HG02970 (cell line): ENCODE data around the gene CFAP97.
A peak's percentile ranks its signal among the peaks of the same experiment; 100 is the strongest.
"Not testable (repeated sequence)": the region's sequence is repeated elsewhere in the genome, so short reads cannot be mapped to it uniquely, and the experiment has no call there.

Experiments used
- ATAC-seq: cut with Tn5 transposase; IDR thresholded peaks from one replicate; pipeline ENCODE4 v1.9.1; 2021; ENCODE audit warnings: mild to moderate bottlenecking, moderate library complexity, moderate number of reproducible peaks; ENCODE audit not compliant: unreplicated experiment, low FRiP score

Gene CFAP97

DNA sequence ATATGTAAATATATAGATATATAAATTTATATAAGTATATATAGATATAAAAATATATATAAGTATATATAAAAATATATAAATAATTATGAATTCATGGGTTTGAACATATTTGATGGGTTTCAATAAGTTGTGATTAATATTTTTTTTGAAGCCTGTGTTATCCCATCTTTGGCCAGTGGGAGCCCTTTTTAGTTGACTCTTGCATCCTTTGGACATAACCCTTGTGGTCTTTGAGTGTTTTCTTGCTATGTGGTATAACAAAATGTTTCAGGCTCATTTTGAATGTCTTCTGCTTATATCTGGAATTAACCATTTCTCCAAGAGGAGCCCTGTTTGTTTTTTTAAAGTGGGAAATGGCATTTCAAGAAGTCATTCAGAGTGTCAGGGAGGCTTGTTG lies 20.8 kb upstream of the CFAP97 start:
- ATAC-seq: no peak

DNA sequence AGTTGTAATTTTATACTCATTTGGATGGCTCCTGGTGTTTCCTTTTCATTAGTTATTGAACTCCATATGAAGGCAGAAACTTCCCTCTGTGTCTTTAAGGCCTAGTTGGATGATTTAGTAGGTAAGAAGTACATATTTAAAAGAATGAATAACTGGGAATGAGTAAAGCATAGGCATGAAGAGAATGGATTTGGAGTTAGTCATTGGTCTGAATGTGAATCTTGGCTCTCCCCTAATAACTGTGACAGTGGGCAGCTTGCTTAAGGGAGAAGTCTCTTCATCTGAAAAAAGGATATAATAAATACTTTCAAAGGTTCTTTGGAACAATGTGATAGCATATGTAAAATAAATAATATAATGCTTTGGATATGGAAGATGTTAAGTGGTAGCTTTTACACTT lies 18.8 kb upstream of the CFAP97 start:
- ATAC-seq: no peak

DNA sequence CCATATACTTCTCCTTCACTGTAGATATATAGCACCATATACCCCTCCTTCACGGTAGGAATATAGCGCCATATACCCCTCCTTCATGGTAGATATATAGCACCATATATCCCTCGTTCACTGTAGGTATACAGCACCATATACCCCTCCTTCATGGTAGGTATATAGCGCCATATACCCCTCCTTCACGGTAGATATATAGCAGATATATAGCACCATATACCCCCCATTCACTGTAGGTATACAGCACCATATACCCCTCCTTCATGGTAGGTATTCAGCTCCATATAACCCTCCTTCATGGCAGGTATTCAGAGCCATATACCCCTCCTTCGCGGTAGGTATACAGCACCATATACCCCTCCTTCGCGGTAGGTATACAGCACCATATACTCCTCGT lies 18.1 kb upstream of the CFAP97 start:
- ATAC-seq: no peak

DNA sequence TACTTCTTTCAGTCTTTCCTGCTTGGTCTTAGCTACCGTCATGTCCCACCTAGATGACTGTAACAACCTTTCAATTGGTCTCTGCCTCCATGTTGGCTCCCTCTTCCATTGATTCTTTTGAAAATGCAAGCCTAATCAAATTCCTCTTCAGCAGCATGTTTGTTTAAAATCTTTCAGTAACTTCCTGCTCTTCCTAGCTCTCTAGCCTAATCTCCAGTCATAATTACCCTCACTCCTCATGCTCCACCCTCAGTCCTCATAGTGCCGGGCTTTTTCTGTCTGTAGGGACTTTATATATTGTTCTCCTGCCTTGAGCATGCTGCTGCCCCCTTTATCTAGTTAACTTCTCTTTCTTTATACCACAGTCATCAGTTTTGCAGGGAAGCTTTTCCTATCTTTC lies 17.7 kb upstream of the CFAP97 start:
- ATAC-seq: no peak

DNA sequence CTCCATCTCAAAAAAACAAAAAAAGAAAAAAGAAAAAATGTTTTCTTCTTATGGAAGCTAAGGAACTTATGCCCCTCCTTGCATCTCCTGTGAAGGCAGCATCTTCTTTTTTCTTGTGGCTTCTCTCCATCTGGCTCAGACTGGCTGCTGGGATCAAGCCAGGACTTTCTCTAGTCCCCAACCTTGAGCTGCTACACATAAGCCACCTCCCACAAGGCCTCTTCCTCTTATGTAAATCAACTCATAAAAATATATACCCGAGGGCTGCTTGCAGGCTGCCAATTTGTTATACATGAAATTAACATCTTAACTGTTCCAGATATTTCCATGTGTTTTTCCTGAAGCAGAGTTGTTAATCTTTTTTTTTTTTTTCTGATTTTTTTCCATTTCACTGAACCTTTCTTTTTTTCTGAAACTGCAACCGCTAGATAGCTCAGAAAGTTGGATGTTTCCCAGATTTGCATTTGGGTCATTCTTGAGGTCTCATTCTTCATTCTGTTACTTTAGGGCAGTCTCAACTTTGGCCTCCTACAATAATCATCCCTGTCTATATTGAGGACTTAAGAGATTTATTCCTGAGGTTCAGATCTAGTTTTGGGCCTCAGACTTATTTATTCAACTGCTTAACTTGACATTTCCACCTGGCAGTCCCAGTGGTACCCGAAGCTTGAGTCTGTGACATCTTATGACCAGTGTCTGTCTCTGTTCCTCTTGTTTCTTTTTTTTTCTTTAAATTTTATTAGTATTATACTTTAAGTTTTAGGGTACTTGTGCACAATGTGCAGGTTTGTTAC lies 15.9 kb upstream of the CFAP97 start:
- no peak for ATAC-seq

DNA sequence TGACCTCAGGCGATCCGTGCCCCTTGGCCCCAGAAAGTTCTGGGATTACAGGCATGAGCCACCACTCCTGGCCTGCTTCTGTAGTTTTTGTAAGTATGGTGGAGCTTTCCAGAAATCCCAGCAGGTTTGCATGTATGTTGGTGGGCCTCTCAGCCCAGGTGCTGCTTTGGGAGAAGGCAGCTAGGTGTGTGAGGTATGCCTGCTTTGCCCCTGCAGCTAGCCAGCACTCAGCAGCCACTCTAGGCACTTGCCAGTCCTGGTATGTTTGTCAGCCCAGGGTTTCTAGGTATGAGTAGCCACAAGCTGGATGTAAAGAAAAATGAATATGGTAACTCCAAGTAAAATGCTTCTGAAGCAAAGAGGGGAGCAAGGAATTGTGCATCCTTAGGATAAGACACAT lies 14.5 kb upstream of the CFAP97 start:
- no peak for ATAC-seq

DNA sequence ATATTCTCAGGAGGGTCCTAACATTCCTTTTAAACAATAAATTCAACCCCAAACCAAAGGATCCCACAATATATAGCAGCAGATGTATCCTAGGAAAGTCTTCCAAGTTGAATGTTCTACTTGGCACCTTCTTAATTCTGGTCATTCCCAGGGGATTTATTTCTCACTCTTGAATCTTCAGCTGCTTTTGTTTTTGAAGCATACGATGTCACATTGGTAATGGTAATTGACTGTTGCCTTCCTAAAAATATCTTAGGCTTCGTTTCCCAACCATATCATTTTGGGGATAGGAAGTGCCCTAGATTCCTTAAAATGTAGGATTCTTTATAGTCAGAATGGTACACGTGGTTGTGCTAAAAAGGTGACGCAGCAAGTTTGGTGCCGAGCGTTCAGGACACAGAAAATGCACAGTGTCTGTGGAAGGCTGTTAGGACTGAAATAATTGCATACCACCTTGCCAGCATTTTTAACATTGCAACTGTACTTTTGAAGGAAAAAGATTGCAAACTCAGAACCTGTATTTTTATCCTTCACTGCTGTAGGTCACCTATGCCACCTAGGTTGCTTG lies 13.7 kb upstream of the CFAP97 start:
- no peak for ATAC-seq

DNA sequence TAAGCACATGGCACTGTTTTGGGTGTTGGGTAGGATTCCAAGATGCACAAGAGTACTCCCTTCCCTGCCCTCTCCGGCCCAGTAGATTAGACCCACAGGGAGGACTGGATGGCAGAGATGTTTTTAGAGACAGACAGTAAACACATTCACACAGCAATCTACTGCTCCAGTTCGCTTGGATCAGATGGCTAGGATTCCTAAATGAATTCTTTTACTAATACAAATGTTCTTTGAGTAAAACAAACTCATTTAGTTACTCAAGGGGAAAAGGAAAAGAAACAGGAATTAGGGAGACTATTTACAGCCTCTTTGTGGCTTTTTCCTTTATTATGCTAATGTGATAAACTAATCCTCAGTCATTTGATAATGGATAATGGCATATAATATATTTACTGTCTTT lies 11.5 kb upstream of the CFAP97 start:
- ATAC-seq: no peak

DNA sequence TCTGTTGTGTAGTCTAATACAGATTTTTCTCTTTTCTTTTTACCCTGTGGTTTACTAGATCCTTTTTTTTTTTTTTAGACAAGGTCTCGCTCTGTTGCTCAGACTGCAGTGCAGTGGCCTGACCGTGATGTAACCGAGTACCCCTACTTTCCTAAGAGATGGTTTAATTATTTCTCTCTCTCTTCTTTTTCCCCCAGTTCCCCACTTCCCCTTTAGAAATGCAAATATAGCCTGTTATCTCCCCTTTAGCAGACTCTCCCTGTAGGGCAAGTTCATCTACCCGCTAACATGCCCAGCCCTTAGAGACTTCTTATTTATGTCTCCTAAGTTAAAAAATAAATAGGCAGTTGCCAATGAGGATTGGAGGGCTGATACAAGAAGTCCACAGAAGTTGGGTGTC lies 10.1 kb upstream of the CFAP97 start:
- ATAC-seq: peak; percentile 30

DNA sequence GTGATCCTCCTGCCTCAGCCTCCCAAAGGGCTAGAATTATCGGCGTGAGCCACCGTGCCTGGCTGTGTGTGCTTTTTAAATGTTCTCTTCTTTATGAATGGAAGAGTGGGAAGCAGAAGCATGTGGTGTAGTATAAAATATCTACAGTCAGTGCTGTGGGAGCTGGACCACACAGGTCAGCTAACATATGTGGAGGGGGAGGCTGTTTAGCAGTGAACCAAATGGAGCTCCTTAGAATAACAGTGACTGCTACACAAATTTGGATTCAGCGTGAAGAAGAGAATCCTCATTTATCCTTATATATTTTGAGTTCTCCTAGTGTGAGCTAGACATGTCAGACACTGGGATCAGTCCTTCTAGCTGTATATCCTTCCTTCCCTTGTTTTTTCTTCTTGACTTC lies 8.8 kb upstream of the CFAP97 start:
- ATAC-seq: no peak

DNA sequence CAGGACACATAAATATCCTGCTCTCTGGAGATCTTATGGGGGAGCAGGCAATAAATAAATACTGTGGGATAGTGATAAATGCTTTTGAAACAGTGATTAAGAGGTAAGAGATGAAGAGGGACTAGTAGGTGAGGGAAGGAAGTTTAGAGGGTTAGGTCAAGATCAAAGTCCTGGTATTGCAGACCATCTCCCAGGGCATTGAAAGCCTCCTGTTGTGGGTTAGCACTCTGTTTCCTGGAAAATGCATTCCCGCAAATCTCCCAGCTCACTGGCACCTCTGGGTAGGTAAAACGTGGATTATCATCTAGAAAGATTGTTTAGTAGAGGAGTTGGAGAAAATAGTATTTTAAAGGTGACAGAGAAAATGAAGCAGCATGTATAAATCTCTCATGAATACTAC lies 7.8 kb upstream of the CFAP97 start:
- ATAC-seq: no peak

DNA sequence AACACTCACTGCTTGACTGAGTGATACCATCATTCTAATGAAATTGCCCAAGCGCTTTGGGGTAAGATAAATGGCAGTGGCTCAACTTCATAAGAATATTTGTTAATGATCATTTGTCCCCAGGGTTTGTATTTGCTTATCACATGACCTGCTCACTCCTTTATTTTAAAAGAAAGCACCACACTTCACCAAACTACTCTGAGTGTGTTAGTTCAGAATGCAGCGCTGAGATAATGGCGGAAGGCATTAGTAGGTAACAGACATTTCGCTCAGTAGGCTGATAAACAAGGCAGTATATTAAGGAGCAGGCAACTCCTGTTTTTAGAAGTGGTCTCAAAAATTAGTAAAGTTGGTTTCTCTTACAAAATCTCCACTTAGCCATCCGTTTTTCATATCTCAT lies 7.2 kb upstream of the CFAP97 start:
- ATAC-seq: no peak

DNA sequence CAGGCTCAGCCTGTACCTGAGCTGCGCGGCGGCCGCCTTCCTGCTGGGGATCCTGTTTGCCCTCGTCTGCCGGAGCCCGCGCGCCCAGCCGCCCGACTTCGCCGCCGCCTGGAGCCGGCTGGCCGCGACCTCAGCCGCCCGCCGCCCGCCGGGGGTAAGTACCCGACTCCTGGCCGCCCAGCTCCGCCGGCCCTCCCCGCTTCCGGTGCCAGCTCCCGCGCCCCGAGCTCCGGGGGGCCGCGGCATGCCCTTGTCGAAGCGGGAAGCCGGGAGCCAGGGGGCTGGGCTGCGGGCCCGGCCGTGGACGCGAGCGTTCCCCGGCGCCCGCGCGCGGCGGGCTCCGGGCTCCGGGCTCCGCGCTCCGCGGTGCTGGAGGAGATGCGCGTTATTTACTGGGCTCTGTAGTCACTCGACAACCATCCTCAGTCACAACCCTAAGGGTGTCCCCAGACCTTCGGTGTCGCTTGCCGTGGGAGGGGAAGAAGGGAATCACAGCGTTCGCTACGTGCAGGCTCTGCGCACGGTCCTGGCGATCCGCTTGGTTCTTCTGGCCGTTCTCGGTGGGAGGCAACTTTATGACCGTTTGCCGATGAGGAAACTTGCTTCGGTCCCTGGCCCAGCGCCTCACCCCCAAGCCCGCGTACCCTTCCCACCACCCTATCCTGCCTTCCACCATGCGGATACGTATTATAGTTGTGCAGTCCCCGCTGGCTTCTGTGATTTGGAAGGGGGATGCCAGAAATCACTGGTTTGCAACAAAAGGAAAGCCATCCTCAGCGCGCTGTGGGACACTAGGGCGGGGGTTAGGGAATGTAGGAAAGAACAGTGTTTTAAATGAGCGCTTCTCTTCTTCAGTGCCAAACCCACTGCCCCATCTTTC lies 6.5 kb upstream of the CFAP97 start:
- peak; percentile 5 for ATAC-seq

DNA sequence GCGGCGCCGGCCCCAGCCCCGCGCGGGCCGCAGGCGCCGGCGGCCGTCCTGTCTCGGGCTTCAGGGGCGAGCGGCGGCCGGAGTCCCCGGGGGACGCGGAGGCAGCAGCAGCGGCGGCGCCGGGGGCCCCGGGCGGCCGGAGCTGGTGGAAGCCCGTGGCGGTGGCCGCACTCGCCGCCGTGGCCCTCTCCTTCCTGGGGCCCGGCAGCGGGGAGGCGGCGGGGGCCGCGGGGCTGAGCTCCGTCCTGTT lies 6.0 kb upstream of the CFAP97 start:
- peak; percentile 16 for ATAC-seq

DNA sequence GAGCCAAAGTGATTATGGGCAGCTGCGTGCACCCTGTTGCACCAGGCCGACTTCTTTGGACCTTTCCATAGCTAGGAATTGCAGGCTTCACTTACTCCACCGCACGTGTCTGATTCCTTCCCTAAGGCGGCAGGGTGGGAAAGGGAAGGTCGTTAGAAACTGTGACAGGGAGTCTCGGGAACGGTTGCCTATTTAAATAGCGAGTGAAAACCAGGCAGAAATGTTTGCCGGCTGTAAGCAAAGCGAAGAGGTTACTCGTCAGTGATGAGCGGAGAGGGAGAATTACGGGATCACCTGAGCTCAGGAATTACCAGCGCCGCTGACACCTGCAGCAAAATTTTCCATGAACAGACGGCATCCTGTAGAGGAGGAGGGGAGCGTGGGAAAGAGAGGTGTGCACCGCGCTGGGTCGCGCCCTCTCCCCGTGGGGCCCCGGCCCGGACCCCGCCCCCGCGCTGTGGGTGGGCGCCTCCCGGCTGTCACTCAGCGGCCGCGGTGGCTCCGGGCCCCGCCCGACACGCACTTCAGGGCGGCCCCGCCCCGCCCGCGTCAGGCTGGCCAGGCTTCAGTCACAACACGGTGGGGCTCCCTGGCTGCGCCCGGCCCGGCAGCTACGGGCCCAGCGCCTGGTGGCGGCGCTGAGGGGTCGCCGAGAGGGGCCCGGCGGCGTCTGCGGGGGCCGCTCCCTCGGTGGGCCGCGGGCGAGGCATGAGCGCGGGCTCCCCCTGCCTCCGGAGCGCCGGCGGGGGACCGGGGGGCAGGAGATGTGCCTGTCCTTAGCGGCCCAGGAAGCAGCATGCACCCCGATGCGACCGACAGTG lies 5.4 kb upstream of the CFAP97 start, which contains the start of gene SNX25:
Gene SNX25, plus strand, starts transcription at position 568 of the 821 bp plus-strand sequence. Its CDS starts 229 bp downstream, at position 797.
- ATAC-seq: peak; percentile 68

DNA sequence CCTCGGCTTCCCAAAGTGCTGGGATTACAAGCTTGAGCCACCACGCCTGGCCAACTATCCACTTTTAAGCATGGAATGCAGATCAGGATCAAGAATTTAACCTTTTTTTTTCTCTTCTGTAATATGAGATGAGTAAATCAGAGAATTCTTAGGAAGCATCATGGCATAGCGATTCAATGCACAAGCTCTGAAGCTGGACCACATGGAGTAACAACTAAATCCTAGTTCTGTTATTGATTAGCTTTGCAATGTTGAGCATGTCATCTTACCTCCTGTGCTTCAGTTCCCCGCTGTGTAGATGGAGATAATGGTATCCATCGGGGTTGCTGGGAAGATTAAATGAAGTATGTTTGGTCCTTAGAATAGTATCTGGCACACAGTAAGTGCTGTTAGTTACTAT lies 3.7 kb upstream of the CFAP97 start:
- ATAC-seq: no peak

DNA sequence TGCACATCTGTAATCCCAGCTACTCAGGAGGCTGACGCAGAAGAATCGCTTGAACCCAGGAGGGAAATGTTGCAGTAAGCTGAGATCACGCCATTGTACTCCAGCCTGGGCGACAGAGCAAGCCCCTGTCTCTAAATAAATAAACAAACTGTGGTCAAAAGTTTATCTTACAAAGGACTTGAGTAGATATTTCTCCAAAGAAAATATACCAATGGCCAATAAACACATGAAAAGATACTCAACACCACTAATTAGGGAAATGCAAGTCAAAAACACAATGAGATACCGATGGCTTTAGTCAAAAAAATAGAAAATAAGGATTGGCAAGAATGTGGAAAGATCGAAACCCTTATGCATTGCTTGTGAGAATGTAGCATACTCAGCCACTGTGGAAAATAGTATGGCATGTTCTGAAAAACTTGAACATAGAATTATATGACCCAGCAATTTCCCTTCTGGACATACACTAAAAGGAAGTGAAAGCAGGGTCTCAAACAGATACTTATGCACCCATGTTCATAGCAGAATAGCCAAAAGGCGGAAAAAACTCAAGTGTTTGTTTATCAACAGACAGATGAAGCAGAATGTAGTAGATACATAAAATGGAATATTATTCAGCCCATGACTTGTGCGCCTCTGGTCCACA lies 2.0 kb upstream of the CFAP97 start:
- ATAC-seq: no peak

DNA sequence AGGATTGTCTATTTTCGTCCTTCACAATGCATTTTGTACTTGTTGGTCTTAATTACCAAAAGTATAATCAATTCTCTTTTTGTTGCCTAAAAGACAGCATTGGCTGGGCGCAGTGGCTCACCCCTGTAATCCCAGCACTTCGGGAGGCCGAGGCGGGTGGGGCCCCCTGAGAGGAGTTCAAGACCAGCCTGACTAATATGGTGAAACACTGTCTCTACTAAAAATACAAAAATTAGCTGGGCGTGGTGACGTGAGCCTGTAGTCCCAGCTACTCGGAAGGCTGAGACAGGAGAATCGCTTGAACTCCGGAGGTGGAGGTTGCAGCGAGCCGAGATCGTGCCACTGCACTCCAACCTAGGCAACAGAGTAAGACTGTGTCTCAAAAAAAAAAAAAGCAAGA lies 1.3 kb upstream of the CFAP97 start:
- ATAC-seq: not testable (repeated sequence)

DNA sequence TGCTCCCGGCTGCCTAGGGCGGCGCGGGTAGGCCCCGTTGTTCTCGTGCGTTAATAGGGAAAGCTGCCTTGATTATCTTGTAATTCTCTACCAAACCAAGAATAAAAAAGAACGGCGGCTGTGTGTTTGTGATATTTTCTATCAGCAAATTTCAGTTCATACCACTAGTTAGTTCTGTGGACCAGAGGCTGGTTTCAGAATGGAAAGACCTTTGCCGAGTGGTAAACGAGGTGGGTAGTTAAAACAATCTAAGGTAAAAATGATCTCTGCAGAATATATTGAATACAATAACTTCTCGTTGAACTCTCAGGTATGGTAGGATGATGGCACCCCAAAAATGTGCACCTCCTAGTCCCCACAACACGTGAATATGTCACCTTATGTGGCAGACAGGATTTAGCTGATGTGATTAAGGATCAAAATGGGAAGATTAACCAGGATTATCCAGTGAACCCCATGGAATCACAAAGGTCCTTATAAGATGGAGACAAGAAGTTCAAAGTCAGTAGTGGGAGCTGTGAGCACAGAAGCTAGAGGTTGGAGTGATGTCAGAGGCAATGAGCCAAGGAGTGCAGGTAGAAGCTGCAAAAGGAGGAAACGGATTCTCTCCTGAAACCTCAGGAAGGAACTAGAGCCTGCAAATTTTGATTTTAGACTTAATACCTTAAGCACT lies 574 bp upstream of the CFAP97 start:
- no peak for ATAC-seq

DNA sequence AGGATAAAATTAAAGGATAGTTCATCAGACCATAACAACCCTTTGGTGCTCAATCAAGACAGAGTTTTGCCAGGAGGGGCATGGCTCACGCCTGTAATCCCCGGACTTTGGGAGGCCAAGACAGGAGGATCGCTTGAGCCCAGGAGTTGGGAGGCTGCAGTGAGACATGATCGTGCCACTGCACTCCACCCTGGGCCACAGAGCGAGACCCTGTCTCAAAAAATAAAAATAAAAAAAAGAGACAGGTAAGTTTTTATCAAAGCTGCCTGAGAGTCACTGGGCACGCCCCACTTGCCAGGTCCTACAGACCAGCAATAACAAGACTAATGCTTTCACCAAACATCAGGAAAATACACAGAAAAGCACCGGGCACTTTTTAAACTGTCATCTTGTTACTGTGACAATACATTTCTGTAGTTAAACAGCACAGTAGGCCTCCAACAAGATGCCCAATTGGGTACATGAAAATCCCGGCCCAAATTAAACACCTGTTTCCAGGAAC lies 765 bp downstream of the CFAP97 start:
- no peak for ATAC-seq
